Liver (tissue), 9 donors: Measurements from ENCODE around the gene SGO2. TPM values are rescaled to one million over a fixed set of nuclear protein-coding genes. Genes with fewer than 3 reads are reported as not detected.

ENCODE experiments used
- DNase-seq: peaks from one replicate; pipeline ENCODE4 v3.0.0-alpha.2; 2017; ENCODE audit warnings: low spot score
- H3K27ac ChIP-seq, 2 donors: one replicate each; pipeline ENCODE4 v1.7.0; 2013; ENCODE audit warnings: inconsistent platforms in 2 of 2, low read length in 2 of 2, control low read depth in 1 of 2, low read depth in 1 of 2, mild to moderate bottlenecking in 1 of 2
- H3K27me3 ChIP-seq, 4 donors: one replicate each; pipeline versions ENCODE4 v1.6.1 to v1.7.0; 2013; ENCODE audit warnings: low read length in 3 of 4, inconsistent platforms in 1 of 4, mild to moderate bottlenecking in 1 of 4, moderate library complexity in 1 of 4; ENCODE audit not compliant: control insufficient read depth in 4 of 4, insufficient read depth in 4 of 4
- H3K36me3 ChIP-seq, 4 donors: one replicate each; pipeline versions ENCODE4 v1.6.1 to v1.7.0; 2013; ENCODE audit warnings: low read length in 3 of 4, mild to moderate bottlenecking in 3 of 4, low read depth in 1 of 4, moderate library complexity in 1 of 4; ENCODE audit not compliant: control insufficient read depth in 4 of 4, insufficient read depth in 3 of 4
- H3K4me1 ChIP-seq, 4 donors: one replicate each; pipeline versions ENCODE4 v1.6.1 to v1.7.0; 2013; ENCODE audit warnings: low read length in 3 of 4, mild to moderate bottlenecking in 3 of 4, moderate library complexity in 1 of 4; ENCODE audit not compliant: control insufficient read depth in 4 of 4, insufficient read depth in 4 of 4
- H3K4me3 ChIP-seq, 3 donors: one replicate each; pipeline versions ENCODE4 v1.6.1 to v1.7.0; 2013; ENCODE audit warnings: low read length in 3 of 3, control low read depth in 1 of 3, low read depth in 1 of 3, mild to moderate bottlenecking in 1 of 3
- H3K9ac ChIP-seq, 2 donors: one replicate each; pipeline ENCODE4 v1.7.0; 2013; ENCODE audit warnings: low read length in 2 of 2, mild to moderate bottlenecking in 2 of 2, moderate library complexity in 2 of 2, control low read depth in 1 of 2, low read depth in 1 of 2
- H3K9me3 ChIP-seq, 4 donors: one replicate each; pipeline versions ENCODE4 v1.6.1 to v1.7.0; 2013; ENCODE audit warnings: low read length in 3 of 4; ENCODE audit not compliant: control insufficient read depth in 4 of 4
- CTCF ChIP-seq: fragments of 150-350 bp; IDR thresholded peaks from 2 replicates; pipeline ENCODE4 v1.5.1; 2017; ENCODE audit warnings: improper control_type of control experiment, low read depth, low read length; ENCODE audit not compliant: missing input control
- EGR1 ChIP-seq, 2 donors: IDR thresholded peaks; 2 replicates each; pipeline ENCODE4 v1.6.1; 2016 to 2018; ENCODE audit warnings: antibody characterized with exemption in 2 of 2, low read depth in 2 of 2
- FOXA1 ChIP-seq: IDR thresholded peaks from 2 replicates; pipeline ENCODE4 v1.6.1; 2016; ENCODE audit warnings: antibody characterized with exemption
- FOXA2 ChIP-seq: IDR thresholded peaks from 2 replicates; pipeline ENCODE4 v1.6.1; 2016; ENCODE audit warnings: antibody characterized with exemption
- GABPA ChIP-seq, 2 donors: IDR thresholded peaks in 1 of 2; conservative IDR thresholded peaks in 1 of 2; 2 replicates each; pipeline ENCODE4 v1.6.1; 2016; ENCODE audit warnings: antibody characterized with exemption in 2 of 2, mild to moderate bottlenecking in 1 of 2, moderate library complexity in 1 of 2
- HNF4A ChIP-seq, 2 donors: conservative IDR thresholded peaks; 2 replicates each; pipeline ENCODE4 v1.6.1; 2016; ENCODE audit warnings: antibody characterized with exemption in 2 of 2, mild to moderate bottlenecking in 2 of 2
- HNF4G ChIP-seq: IDR thresholded peaks from 2 replicates; pipeline ENCODE4 v1.6.1; 2016; ENCODE audit warnings: antibody characterized with exemption
- JUND ChIP-seq, 2 donors: IDR thresholded peaks; 2 replicates each; pipeline ENCODE4 v1.6.1; 2016; ENCODE audit warnings: antibody characterized with exemption in 2 of 2
- MAX ChIP-seq: IDR thresholded peaks from 2 replicates; pipeline ENCODE4 v1.6.1; 2016; ENCODE audit warnings: antibody characterized with exemption
- NR2F2 ChIP-seq: IDR thresholded peaks from 2 replicates; pipeline ENCODE4 v1.6.1; 2016; ENCODE audit warnings: antibody characterized with exemption
- RAD21 ChIP-seq, 2 donors: IDR thresholded peaks; 2 replicates each; pipeline ENCODE4 v1.6.1; 2016; ENCODE audit warnings: antibody characterized with exemption in 2 of 2, mild to moderate bottlenecking in 2 of 2
- RXRA ChIP-seq, 2 donors: IDR thresholded peaks; 2 replicates each; pipeline ENCODE4 v1.6.1; 2017 to 2018; ENCODE audit warnings: antibody characterized with exemption in 2 of 2, mild to moderate bottlenecking in 1 of 2
- SP1 ChIP-seq: IDR thresholded peaks from 2 replicates; pipeline ENCODE4 v1.6.1; 2018; ENCODE audit warnings: antibody characterized with exemption, mild to moderate bottlenecking
- TAF1 ChIP-seq: conservative IDR thresholded peaks from 2 replicates; pipeline ENCODE4 v1.6.1; 2016; ENCODE audit warnings: antibody characterized with exemption, mild to moderate bottlenecking
- YY1 ChIP-seq: IDR thresholded peaks from 2 replicates; pipeline ENCODE4 v1.6.1; 2016; ENCODE audit warnings: antibody characterized with exemption, mild to moderate bottlenecking
- WGBS: extraction: QIAGEN DNeasy Blood & Tissue Kit; methylation state at CpG from one replicate; pipeline ENCODE4 v1.1.7; 2013; 5-methylcytosine and 5-hydroxymethylcytosine counted together
- polyA plus RNA-seq, 2 donors: library from polyadenylated mRNA; stranded (reverse) in 1 of 2; unstranded in 1 of 2; fragments of 200-250 nt in 1 of 2; fragments of >200 nt in 1 of 2; fragmentation: Nextera tagmentation in 1 of 2; extraction: Ambion mirVana in 1 of 2; gene quantifications; one replicate each; pipeline versions ENCODE4 v1.2.1 to v1.2.3, GENCODE V29; 2013 to 2015
- total RNA-seq, 2 donors: library from RNA; depleted of rRNA; stranded (reverse); fragments of >200 nt; gene quantifications; one replicate each; pipeline ENCODE4 v1.2.3, GENCODE V29; 2014
- TF ChIP-seq, protein P1 (sequence below): IDR thresholded peaks from 2 replicates; pipeline ENCODE4 v1.6.1; 2016; ENCODE audit warnings: antibody characterized with exemption
- TF ChIP-seq, protein P2 (sequence below): IDR thresholded peaks from 2 replicates; pipeline ENCODE4 v1.6.1; 2016; ENCODE audit warnings: antibody characterized with exemption
- TF ChIP-seq, protein P3 (sequence below): IDR thresholded peaks from 2 replicates; pipeline ENCODE4 v1.6.1; 2016; ENCODE audit warnings: antibody characterized with exemption, mild to moderate bottlenecking
- donor health status: healthy.
- donor health status: healthy.
- donor health status: healthy.
- donor health status: healthy.
- donor health status: healthy.

The SGO2 gene
- total and polyA plus RNA-seq, 4 donors = 0.58 to 14.9 (median 0.77) TPM

DNA sequence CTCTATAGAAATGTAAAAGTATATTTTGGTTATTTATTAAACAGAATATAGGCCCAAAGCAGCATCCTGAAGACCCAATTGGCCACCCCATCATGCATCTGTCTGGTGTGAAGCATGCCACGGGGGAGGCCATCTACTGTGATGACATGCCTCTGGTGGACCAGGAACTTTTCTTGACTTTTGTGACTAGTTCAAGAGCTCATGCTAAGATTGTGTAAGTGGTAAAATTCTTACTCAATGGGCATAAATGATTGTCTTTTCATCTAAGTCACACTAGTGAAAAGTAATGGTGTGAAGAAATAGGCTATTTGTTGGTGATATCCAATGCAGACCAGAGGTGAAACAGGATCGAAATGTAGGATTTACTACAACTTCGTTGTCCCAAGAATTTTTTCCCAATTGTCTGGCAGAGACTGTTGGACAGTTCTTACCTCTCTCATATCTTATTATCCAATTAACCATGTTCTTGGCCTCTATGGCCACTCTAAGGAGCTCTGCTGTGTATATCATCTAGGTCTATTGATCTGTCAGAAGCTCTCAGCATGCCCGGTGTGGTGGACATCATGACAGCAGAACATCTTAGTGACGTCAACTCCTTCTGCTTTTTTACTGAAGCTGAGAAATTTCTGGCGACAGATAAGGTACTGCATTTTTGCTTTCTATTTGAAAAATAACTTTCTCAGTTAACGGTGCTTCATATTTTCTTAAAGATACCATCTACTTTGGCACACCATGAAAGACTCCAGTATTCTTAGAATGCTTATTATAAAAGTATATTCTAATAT, 94.8 kb downstream of the SGO2 start:
- Histone ChIP-seq H3K4me1 (peaks cover 7 to 70% (median 28%) of the 10 kb centered on the region in 4 donors), H3K36me3 (peaks cover 8 to 57% (median 38%) of the 10 kb centered on the region in 4 donors), H3K9me3 (no peaks in the 10 kb centered on the region), H3K9ac (no peak overlapping the region), H3K27ac (no peak overlapping the region), H3K4me3 (no peak overlapping the region), H3K27me3 (no peaks in the 10 kb centered on the region)
- WGBS = 92% methylated on average over 7 of the region's 7 CpGs
- no peak for DNase-seq
- TF ChIP-seq, protein P1, sequence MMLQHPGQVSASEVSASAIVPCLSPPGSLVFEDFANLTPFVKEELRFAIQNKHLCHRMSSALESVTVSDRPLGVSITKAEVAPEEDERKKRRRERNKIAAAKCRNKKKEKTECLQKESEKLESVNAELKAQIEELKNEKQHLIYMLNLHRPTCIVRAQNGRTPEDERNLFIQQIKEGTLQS = no peak
- TF ChIP-seq FOXA1 (no peak), TAF1 (no peak), RAD21 (IDR thresholded peaks at IDR 0.05) (no peak), HNF4G (no peak), NR2F2 (no peak), HNF4A (conservative IDR thresholded peaks at IDR 0.05) (no peak), FOXA2 (no peak)
- TF ChIP-seq, protein P2, sequence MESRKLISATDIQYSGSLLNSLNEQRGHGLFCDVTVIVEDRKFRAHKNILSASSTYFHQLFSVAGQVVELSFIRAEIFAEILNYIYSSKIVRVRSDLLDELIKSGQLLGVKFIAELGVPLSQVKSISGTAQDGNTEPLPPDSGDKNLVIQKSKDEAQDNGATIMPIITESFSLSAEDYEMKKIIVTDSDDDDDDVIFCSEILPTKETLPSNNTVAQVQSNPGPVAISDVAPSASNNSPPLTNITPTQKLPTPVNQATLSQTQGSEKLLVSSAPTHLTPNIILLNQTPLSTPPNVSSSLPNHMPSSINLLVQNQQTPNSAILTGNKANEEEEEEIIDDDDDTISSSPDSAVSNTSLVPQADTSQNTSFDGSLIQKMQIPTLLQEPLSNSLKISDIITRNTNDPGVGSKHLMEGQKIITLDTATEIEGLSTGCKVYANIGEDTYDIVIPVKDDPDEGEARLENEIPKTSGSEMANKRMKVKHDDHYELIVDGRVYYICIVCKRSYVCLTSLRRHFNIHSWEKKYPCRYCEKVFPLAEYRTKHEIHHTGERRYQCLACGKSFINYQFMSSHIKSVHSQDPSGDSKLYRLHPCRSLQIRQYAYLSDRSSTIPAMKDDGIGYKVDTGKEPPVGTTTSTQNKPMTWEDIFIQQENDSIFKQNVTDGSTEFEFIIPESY = no peak

DNA sequence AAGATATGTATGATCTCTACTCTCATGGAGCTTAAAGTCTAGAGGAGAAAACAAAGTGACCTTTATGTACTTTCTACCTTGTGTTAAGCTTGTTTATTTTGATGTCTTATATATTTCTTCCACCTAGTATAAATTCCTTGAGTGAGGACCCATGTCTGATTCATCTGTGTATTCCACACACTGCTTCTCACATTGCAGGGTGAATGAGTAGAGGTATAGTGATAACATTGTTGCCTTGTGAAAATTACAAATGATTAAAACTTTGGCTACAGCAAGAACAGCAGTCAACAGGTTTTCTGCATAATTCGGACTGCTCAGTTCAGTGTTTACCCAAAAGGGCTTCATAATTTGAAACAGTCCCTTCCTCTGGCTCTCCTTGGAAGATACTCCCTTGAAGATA, 96.1 kb downstream of the SGO2 start:
- peaks cover 7 to 59% (median 28%) of the 10 kb centered on the region in 4 donors for H3K4me1 ChIP-seq
- WGBS = 89% methylated on average over 1 of the region's 1 CpG
- peaks cover 10 to 67% (median 51%) of the 10 kb centered on the region in 4 donors for H3K36me3 ChIP-seq
- no peak overlapping the region for H3K27ac ChIP-seq
- H3K9ac ChIP-seq = no peak overlapping the region
- DNase-seq = no peak
- no peak overlapping the region for H3K4me3 ChIP-seq
- TF ChIP-seq HNF4G (no peak), RXRA (IDR thresholded peaks at IDR 0.05) (no peak), MAX (no peak), NR2F2 (no peak), CTCF (no peak), GABPA (IDR thresholded peaks at IDR 0.05 in 1 of 2, conservative IDR thresholded peaks at IDR 0.05 in 1 of 2) (no peak), FOXA2 (no peak), JUND (IDR thresholded peaks at IDR 0.05) (no peak), YY1 (no peak), TAF1 (no peak), FOXA1 (no peak), EGR1 (IDR thresholded peaks at IDR 0.05; ENCODE audit: low read depth in 2 of 2) (no peak), HNF4A (conservative IDR thresholded peaks at IDR 0.05) (no peak), RAD21 (IDR thresholded peaks at IDR 0.05) (no peak), SP1 (no peak)
- TF ChIP-seq, protein P1 = no peak
- TF ChIP-seq, protein P3, sequence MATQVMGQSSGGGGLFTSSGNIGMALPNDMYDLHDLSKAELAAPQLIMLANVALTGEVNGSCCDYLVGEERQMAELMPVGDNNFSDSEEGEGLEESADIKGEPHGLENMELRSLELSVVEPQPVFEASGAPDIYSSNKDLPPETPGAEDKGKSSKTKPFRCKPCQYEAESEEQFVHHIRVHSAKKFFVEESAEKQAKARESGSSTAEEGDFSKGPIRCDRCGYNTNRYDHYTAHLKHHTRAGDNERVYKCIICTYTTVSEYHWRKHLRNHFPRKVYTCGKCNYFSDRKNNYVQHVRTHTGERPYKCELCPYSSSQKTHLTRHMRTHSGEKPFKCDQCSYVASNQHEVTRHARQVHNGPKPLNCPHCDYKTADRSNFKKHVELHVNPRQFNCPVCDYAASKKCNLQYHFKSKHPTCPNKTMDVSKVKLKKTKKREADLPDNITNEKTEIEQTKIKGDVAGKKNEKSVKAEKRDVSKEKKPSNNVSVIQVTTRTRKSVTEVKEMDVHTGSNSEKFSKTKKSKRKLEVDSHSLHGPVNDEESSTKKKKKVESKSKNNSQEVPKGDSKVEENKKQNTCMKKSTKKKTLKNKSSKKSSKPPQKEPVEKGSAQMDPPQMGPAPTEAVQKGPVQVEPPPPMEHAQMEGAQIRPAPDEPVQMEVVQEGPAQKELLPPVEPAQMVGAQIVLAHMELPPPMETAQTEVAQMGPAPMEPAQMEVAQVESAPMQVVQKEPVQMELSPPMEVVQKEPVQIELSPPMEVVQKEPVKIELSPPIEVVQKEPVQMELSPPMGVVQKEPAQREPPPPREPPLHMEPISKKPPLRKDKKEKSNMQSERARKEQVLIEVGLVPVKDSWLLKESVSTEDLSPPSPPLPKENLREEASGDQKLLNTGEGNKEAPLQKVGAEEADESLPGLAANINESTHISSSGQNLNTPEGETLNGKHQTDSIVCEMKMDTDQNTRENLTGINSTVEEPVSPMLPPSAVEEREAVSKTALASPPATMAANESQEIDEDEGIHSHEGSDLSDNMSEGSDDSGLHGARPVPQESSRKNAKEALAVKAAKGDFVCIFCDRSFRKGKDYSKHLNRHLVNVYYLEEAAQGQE = no peak
- TF ChIP-seq, protein P2 = no peak
- no peaks in the 10 kb centered on the region for H3K27me3 ChIP-seq
- H3K9me3 ChIP-seq = no peaks in the 10 kb centered on the region
